Lower lobe of right lung (tissue), 2 donors: ENCODE results near the gene PELI2. TPM values are rescaled to one million over a fixed set of nuclear protein-coding genes. Genes with fewer than 3 reads are reported as not detected.

Experiments
- ATAC-seq, 2 donors: fragments of 200-7000 bp; cut with Tn5 transposase; one replicate each; pipeline ENCODE4 v1.9.1; 2020 to 2022; ENCODE audit warnings: mild to moderate bottlenecking in 2 of 2, moderate library complexity in 2 of 2
- DNase-seq: peaks from one replicate; pipeline ENCODE4 v3.0.0-alpha.2; 2020
- H3K27ac ChIP-seq: fragments of 200-600 bp; one replicate; pipeline ENCODE4 v1.8.0; 2022
- H3K27me3 ChIP-seq: fragments of 200-600 bp; one replicate; pipeline ENCODE4 v1.8.0; 2022; ENCODE audit warnings: low read depth
- H3K36me3 ChIP-seq: fragments of 200-600 bp; one replicate; pipeline ENCODE4 v1.8.0; 2022; ENCODE audit warnings: mild to moderate bottlenecking
- H3K4me1 ChIP-seq: fragments of 200-600 bp; one replicate; pipeline ENCODE4 v1.8.0; 2022
- H3K4me3 ChIP-seq: fragments of 200-600 bp; one replicate; pipeline ENCODE4 v1.8.0; 2022; ENCODE audit warnings: mild to moderate bottlenecking
- H3K9me3 ChIP-seq: fragments of 200-600 bp; one replicate; pipeline ENCODE4 v1.8.0; 2022
- CTCF ChIP-seq: fragments of 200-600 bp; IDR thresholded peaks from one replicate; pipeline ENCODE4 v1.8.0; 2022; ENCODE audit warnings: antibody characterized with exemption, mild to moderate bottlenecking
- intact Hi-C: fragments of 100-400 bp; cut with DNase I; formaldehyde crosslinking; loops from one replicate; pipeline ENCODE4 v1.11.0; 2022
- total RNA-seq: library from RNA; stranded (reverse); fragmentation: NEBNext Ultra II Directional; extraction: Animal tissue kit (Norgen Biotek cat#: 25700); gene quantifications from one replicate; pipeline ENCODE4 v1.2.1, GENCODE V29; 2021
- donor health status: DM: no; HTN: yes; CAD: no; lungs with severe emphysema.

PELI2 gene
- total RNA-seq, 1 donor from 2014 or later, result 22.2 TPM

- TF ChIP-seq CTCF, result no peak
- Histone ChIP-seq H3K4me3 (no peak overlapping the region), H3K27ac (no peak overlapping the region), H3K27me3 (no peaks in the 10 kb centered on the region), H3K36me3 (no peaks in the 10 kb centered on the region), H3K4me1 (peaks cover 23% of the 10 kb centered on the region), H3K9me3 (no peaks in the 10 kb centered on the region)
- no peak for DNase-seq
- intact Hi-C loops, result no loop called here
- no peak for ATAC-seq
Measured at GRCh38 chr14:56098021-56098420, 20.2 kb upstream of the PELI2 start.

GRCh38 chr14:56099081-56099797 is 19.0 kb upstream of the PELI2 start:
- Histone ChIP-seq H3K9me3 (no peaks in the 10 kb centered on the region), H3K36me3 (no peaks in the 10 kb centered on the region), H3K27ac (no peak overlapping the region), H3K4me3 (no peak overlapping the region), H3K4me1 (peaks cover 12% of the 10 kb centered on the region), H3K27me3 (no peaks in the 10 kb centered on the region)
- no peak for TF ChIP-seq CTCF
- intact Hi-C loops, result no loop called here
- no peak for ATAC-seq
- DNase-seq, result no peak

GRCh38 chr14:56100556-56100955 is 17.7 kb upstream of the PELI2 start:
- Histone ChIP-seq H3K27me3 (no peaks in the 10 kb centered on the region), H3K4me1 (peaks cover 9% of the 10 kb centered on the region), H3K27ac (no peak overlapping the region), H3K9me3 (no peaks in the 10 kb centered on the region), H3K4me3 (no peak overlapping the region), H3K36me3 (no peaks in the 10 kb centered on the region)
- ATAC-seq, result no peak
- DNase-seq, result no peak
- no peak for TF ChIP-seq CTCF
- intact Hi-C loops, result no loop called here

- Histone ChIP-seq H3K27me3 (no peaks in the 10 kb centered on the region), H3K9me3 (no peaks in the 10 kb centered on the region), H3K4me1 (peaks cover 9% of the 10 kb centered on the region), H3K4me3 (no peak overlapping the region), H3K27ac (no peak overlapping the region), H3K36me3 (no peaks in the 10 kb centered on the region)
- intact Hi-C loops, result no loop called here
- DNase-seq, result no peak
- no peak for TF ChIP-seq CTCF
- peak in 1 of 2 donors; percentile 54 for ATAC-seq
Measured at GRCh38 chr14:56102941-56103340, 15.3 kb upstream of the PELI2 start.

- Histone ChIP-seq H3K27ac (no peak overlapping the region), H3K36me3 (no peaks in the 10 kb centered on the region), H3K4me1 (no peaks in the 10 kb centered on the region), H3K27me3 (no peaks in the 10 kb centered on the region), H3K4me3 (no peak overlapping the region), H3K9me3 (no peaks in the 10 kb centered on the region)
- intact Hi-C loops, result no loop called here
- DNase-seq (no peak), ATAC-seq (no peak)
- TF ChIP-seq CTCF, result no peak
Measured at GRCh38 chr14:56107615-56108014, 10.6 kb upstream of the PELI2 start.
